ENCODE measurements around the gene SKP1.

DNA sequence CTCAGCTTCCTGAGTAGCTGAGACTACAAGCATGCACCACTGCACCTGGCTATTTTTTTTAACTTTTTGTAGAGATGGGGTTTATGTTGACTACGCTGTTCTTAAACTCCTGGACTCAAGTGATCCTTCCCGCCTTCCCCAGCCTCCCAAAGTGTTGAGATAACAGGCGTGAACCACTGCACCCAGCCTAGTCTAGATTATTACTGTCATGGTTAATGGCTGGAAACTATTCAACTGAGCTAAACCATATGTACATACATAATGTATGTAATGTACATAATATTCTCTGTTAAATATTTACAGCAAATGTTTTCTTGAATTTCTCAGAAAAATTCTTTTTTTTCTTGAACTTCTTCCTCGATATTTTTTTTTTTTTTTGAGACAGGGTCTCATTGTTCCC is 27.8 kb upstream of the SKP1 start:
- no peak for TF ChIP-seq POLR2A (IDR thresholded peaks at IDR 0.05; ENCODE audit: low read depth, low read length)
- TF ChIP-seq TAF1 (IDR thresholded peaks at IDR 0.05; ENCODE audit: borderline replicate concordance, low read depth, low read length) = no peak
